Fibroblast of the aortic adventitia (primary cell): ENCODE measurements around the gene FARS2. TPM values are rescaled to one million over a fixed set of nuclear protein-coding genes. Genes with fewer than 3 reads are reported as not detected.

Experiments
- DNase-seq: peaks from one replicate; pipeline ENCODE4 v3.0.0-alpha.2; 2010; ENCODE audit warnings: low read depth
- H3K4me3 ChIP-seq: 2 replicates; pipeline ENCODE4 v1.5.1; 2011; ENCODE audit warnings: low read depth, mild to moderate bottlenecking, control low read depth, low read length, moderate library complexity
- total RNA-seq: library from RNA; depleted of rRNA; stranded (reverse); fragments of >200 nt; gene quantifications from 2 replicates; pipeline ENCODE4 v1.2.3, GENCODE V29; 2012; ENCODE audit warnings: low replicate concordance
- TF ChIP-seq, protein P1 (sequence below): IDR thresholded peaks from 2 replicates; pipeline ENCODE4 v1.5.1; 2011; ENCODE audit warnings: mild to moderate bottlenecking, low read length, control low read depth, inconsistent platforms; ENCODE audit not compliant: insufficient read depth

Gene FARS2
- total RNA-seq, 1 donor, result 25.5 TPM

GRCh38 chr6:5730585-5731263 lies 469.4 kb downstream of the FARS2 start:
- peak; percentile 79 for DNase-seq
- TF ChIP-seq, protein P1, sequence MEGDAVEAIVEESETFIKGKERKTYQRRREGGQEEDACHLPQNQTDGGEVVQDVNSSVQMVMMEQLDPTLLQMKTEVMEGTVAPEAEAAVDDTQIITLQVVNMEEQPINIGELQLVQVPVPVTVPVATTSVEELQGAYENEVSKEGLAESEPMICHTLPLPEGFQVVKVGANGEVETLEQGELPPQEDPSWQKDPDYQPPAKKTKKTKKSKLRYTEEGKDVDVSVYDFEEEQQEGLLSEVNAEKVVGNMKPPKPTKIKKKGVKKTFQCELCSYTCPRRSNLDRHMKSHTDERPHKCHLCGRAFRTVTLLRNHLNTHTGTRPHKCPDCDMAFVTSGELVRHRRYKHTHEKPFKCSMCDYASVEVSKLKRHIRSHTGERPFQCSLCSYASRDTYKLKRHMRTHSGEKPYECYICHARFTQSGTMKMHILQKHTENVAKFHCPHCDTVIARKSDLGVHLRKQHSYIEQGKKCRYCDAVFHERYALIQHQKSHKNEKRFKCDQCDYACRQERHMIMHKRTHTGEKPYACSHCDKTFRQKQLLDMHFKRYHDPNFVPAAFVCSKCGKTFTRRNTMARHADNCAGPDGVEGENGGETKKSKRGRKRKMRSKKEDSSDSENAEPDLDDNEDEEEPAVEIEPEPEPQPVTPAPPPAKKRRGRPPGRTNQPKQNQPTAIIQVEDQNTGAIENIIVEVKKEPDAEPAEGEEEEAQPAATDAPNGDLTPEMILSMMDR, result no peak
- H3K4me3 ChIP-seq, result no peak overlapping the region

DNA sequence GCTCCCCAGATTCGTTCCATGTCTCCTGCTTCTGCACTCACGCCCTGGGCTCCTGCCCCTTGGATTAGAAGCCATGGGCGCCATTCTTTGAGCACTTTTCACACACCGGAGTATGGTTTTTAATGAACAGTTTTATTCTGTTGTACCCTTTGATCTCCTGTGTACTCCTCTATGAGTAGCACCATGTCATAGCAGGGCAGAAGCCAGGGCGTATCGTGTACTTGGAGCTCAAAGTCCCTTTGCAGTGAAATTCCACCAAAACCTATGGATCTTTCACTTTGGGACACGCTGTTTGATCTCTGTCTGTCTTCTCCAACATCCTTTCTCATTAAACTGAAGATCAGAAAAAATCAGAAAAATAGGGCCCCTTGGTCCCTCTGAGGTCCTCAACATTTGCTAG lies 470.1 kb downstream of the FARS2 start:
- TF ChIP-seq, protein P1, result no peak
- H3K4me3 ChIP-seq, result no peak overlapping the region
- DNase-seq, result no peak

DNA sequence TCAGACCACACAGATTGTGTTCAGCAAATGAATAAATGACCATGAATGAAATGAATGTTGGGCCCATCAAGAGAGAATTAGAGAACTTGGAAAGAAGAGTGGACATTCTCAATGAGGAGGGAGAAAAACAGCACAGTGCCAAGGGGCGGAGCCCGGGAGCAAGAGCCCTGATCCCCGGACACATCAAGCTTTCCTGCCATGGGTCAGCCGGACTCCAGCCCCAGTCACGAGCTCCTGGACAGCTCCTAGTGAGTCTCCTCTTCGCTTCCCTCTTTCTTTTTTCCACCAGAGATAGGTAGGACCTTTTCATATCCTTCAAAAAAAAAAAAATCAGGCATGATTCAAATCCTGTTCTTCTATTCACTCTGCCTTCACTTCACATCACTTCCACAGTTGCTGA lies 471.2 kb downstream of the FARS2 start:
- no peak overlapping the region for H3K4me3 ChIP-seq
- TF ChIP-seq, protein P1, result no peak
- DNase-seq, result no peak

DNA sequence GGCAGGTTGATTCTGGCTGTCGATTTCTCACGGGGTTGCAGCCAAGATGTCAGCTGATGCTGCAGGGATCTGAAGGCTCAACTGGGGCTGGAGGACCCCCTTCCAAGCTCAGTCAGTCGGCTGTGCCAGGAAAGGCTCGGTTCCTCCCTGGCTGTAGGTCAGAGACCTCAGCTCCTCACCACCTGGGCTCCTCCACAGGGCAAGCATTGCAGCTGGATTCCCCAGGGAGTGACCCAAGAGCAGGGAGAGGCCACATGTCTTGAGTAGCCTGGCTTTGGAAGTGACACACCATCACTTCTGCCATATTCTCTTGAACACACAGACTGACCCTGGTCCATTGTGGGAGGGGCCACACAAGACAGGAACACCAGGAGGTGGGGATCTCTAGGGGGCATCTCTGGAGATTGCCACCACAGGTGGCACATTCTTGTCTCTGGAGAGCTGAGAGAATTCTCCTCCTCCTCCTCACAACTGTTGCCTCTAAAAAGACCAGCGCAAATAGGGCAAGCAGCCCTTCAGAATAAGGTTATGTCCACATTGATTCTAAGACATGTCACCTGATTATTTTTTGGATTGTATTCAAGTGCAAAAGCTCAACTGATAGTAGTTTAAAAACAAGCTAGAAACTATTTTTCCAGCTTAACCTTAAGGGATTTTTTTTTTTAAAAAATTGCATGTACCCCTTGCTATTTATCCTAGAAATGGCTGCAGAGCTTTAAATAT lies 474.9 kb downstream of the FARS2 start:
- TF ChIP-seq, protein P1, result no peak
- H3K4me3 ChIP-seq, result no peak overlapping the region
- no peak for DNase-seq

GRCh38 chr6:5737460-5737859 lies 476.1 kb downstream of the FARS2 start:
- TF ChIP-seq, protein P1, result no peak
- no peak for DNase-seq
- no peak overlapping the region for H3K4me3 ChIP-seq

DNA sequence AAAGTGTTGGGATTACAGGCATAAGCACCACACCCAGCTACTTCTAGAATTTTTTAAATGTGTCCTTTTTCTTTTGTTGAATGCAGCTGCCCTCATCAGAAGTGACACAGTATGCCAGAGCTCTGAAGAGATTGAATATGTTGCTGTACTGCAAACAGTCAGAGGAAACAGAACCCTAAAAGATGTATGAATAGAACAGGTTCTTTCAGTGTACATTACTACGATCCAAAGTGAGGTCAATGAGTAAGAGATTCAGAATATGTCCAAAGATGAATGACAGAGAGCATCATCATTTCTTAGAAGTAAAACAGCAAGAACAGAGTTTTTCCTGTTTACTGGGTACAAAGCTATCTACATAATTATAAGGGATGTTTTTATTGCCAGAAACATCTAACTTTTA lies 476.9 kb downstream of the FARS2 start:
- DNase-seq, result no peak
- TF ChIP-seq, protein P1, result no peak
- no peak overlapping the region for H3K4me3 ChIP-seq

DNA sequence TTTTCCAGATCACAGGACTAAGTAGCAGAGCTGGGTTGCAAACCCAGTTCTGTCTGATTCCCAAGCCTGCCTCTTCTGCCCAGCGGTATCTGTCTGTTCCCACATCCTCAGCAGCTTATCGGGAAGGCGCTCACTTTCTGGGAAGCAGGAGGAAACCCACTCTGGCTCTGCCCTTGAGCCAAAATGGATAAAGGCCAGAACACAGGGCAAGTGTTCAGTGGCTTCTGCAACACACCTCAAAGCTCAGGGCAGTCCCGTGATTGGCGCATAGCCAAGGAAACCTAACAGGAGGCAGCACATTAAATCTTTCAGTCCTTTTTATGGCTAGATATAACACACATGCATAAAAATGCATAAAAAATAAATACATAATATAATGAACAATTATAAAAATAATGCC lies 483.2 kb downstream of the FARS2 start:
- no peak for DNase-seq
- TF ChIP-seq, protein P1, result no peak
- no peak overlapping the region for H3K4me3 ChIP-seq
